Tibial artery (tissue), 4 donors: Measurements from ENCODE around the gene GALNT9.
"Not testable (repeated sequence)": the region's sequence is repeated elsewhere in the genome, so short reads cannot be mapped to it uniquely, and the experiment has no call there.

Experiments used
- DNase-seq, 2 donors: peaks; one replicate each; pipeline ENCODE4 v3.0.0-alpha.2; 2019
- H3K27ac ChIP-seq, 2 donors: fragments of 200-600 bp; sonication (generic) in 1 of 2; 1 replicate in 1 of 2; 2 replicates in 1 of 2; pipeline ENCODE4 v1.5.1; 2018 to 2019; ENCODE audit warnings: mild to moderate bottlenecking in 1 of 2
- H3K27me3 ChIP-seq, 2 donors: fragments of 200-600 bp; sonication (generic) in 1 of 2; one replicate each; pipeline versions ENCODE4 v1.5.1 to v1.6.0; 2016 to 2019
- H3K36me3 ChIP-seq, 3 donors: fragments of 200-600 bp; sonication (generic) in 2 of 3; one replicate each; pipeline ENCODE4 v1.5.1; 2016 to 2019; ENCODE audit warnings: mild to moderate bottlenecking in 2 of 3
- H3K4me1 ChIP-seq, 4 donors: fragments of 200-600 bp; sonication (generic) in 2 of 4; 1 replicate in 3 of 4; 2 replicates in 1 of 4; pipeline ENCODE4 v1.5.1; 2016 to 2019
- H3K4me3 ChIP-seq, 2 donors: fragments of 200-600 bp; sonication (generic) in 1 of 2; 1 replicate in 1 of 2; 2 replicates in 1 of 2; pipeline ENCODE4 v1.5.1; 2018 to 2019; ENCODE audit warnings: mild to moderate bottlenecking in 2 of 2
- H3K9me3 ChIP-seq, 3 donors: fragments of 200-600 bp; sonication (generic) in 1 of 3; one replicate each; pipeline ENCODE4 v1.5.1; 2016 to 2019
- intact Hi-C: fragments of 100-400 bp; cut with DNase I; formaldehyde crosslinking; loops from one replicate; pipeline ENCODE4 v1.15.0; 2023; ENCODE audit warnings: low total_unique reads
- TF ChIP-seq, protein P1 (sequence below), 2 experiments: fragments of 200-600 bp in 1 of 2; fragments of 450-650 bp in 1 of 2; IDR thresholded peaks; one replicate each; pipeline ENCODE4 v1.5.1; 2017 to 2019; ENCODE audit warnings: antibody characterized with exemption in 2 of 2, mild to moderate bottlenecking in 1 of 2, moderate library complexity in 1 of 2

GALNT9 gene

DNA sequence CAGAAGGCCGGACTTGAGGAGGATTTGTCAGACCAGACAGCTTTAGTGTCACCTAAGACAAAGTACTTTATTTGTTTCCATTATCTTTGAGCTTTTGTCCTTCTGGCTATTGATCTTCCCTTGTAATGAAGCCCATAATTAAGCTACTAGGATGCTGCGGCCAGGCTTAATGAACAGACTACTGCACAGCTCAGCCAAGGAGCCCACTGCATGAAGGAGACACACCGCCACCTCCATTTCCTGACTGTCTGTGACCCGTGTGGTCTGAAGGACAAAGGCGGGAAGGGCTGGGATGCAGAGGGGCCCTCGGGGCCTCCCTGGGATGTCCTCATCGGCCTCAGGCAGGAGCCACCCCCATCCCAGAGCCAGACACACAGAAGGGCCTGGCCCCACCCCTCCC lies 31.0 kb upstream of the GALNT9 start:
- no peaks in the 10 kb centered on the region for H3K4me1 ChIP-seq
- DNase-seq = no peak

DNA sequence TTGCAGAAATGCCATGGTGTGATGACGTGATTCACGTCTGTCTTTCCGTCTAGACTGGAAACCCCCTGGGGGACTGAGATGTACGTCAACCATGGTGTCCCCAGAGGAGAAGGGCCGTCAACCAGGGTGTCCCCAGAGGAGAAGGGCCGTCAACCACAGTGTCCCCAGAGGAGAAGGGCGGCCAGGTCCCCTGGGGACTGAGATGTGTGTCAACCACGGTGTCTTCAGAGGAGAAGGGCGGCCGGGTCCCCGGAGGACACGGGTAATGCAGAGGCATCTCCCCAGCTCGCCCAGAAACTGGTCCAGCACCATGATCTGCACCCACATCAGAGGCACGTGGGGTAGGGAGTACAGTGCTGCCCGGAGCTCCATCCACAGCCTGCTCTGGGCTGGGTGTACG lies 30.6 kb upstream of the GALNT9 start:
- Histone ChIP-seq H3K27me3 (peaks cover 0 to 28% of the 10 kb centered on the region in 2 donors), H3K9me3 (peaks cover 0 to 7% (median 7%) of the 10 kb centered on the region in 3 donors), H3K27ac (no peak overlapping the region), H3K4me1 (no peaks in the 10 kb centered on the region), H3K36me3 (no peaks in the 10 kb centered on the region), H3K4me3 (no peak overlapping the region)
- TF ChIP-seq, protein P1, sequence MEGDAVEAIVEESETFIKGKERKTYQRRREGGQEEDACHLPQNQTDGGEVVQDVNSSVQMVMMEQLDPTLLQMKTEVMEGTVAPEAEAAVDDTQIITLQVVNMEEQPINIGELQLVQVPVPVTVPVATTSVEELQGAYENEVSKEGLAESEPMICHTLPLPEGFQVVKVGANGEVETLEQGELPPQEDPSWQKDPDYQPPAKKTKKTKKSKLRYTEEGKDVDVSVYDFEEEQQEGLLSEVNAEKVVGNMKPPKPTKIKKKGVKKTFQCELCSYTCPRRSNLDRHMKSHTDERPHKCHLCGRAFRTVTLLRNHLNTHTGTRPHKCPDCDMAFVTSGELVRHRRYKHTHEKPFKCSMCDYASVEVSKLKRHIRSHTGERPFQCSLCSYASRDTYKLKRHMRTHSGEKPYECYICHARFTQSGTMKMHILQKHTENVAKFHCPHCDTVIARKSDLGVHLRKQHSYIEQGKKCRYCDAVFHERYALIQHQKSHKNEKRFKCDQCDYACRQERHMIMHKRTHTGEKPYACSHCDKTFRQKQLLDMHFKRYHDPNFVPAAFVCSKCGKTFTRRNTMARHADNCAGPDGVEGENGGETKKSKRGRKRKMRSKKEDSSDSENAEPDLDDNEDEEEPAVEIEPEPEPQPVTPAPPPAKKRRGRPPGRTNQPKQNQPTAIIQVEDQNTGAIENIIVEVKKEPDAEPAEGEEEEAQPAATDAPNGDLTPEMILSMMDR (IDR thresholded peaks at IDR 0.05) = no peak
- DNase-seq = no peak
- intact Hi-C loops = no loop called here

More for the DNA sequence above, 31.0 kb upstream of the GALNT9 start:
- no peak overlapping the region for H3K4me3 ChIP-seq
- TF ChIP-seq, protein P1 (IDR thresholded peaks at IDR 0.05) = no peak
- H3K27me3 ChIP-seq = peaks cover 0 to 23% of the 10 kb centered on the region in 2 donors
- H3K36me3 ChIP-seq = no peaks in the 10 kb centered on the region
- no peak overlapping the region for H3K27ac ChIP-seq
- H3K9me3 ChIP-seq = peaks cover 0 to 7% (median 7%) of the 10 kb centered on the region in 3 donors
- intact Hi-C loops = no loop called here

DNA sequence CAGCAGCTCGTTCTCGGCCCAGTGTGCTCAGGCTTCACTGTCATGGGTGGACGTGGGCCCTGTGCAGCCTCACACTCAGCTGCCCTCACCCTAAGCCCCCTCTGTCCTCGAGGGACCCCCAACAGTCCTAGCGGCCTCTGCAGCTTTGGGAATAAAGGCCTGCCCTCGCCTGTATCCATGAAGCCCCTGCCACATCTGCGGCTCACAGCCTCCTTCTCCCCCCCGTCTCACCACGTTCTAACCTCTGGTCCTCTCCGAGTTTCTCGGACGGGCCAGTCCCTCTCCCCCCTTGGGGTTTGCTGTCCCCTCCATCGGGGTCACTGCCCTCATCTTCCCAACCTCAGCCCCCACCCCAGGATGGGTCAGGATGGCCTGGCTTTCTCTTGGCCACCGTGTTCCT lies 30.2 kb upstream of the GALNT9 start:
- TF ChIP-seq, protein P1 (IDR thresholded peaks at IDR 0.05) = no peak
- intact Hi-C loops = no loop called here
- H3K27me3 ChIP-seq = peaks cover 0 to 32% of the 10 kb centered on the region in 2 donors
- H3K4me1 ChIP-seq = no peaks in the 10 kb centered on the region
- no peak overlapping the region for H3K27ac ChIP-seq
- H3K4me3 ChIP-seq = no peak overlapping the region
- DNase-seq = no peak
- no peaks in the 10 kb centered on the region for H3K36me3 ChIP-seq
- peaks cover 0 to 7% (median 7%) of the 10 kb centered on the region in 3 donors for H3K9me3 ChIP-seq

DNA sequence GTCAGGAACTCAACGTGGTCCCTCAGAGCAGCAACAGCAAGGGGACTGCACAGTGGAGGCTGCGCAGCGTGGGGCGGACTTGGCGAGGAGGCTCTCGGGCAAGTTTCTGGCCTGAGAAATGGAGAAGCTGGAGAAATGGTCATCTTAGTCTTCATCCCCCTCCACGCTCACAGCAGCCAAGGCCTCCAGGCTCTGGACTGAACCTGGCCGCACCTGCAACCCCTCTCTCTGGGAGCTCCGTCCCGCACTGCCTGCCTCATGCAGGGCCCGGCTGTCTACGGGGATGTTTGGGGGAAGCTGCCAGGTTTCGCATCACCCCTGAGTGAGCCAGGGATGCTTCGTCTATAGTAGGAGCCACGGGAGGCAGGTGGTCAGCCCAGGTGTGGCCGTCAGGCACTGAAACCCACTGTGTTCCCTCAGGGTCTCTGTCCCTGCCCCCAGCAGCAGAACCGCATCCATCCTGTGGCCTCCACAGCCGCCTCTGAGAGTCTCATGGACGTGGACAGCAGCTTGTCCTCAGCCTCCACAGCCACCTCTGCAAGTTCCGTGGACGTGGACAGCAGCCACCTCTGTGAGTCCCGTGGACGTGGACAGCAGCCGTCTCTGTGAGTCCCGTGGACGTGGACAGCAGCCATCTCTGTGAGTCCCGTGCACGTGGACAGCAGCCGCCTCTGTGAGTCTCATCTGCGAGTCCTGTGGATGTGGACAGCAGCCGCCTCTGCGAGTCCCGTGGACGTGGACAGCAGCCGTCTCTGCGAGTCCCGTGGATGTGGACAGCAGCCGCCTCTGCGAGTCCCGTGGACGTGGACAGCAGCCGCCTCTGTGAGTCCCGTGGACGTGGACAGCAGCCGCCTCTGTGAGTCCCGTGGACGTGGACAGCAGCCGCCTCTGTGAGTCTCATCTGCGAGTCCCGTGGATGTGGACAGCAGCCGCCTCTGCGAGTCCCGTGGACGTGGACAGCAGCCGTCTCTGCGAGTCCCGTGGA lies 29.1 kb upstream of the GALNT9 start:
- H3K27ac ChIP-seq, DNase-seq, intact Hi-C loops, H3K4me1 ChIP-seq, H3K4me3 ChIP-seq, H3K36me3 ChIP-seq, H3K9me3 ChIP-seq: not testable (repeated sequence)
- H3K27me3 ChIP-seq = peaks cover 0 to 38% of the 10 kb centered on the region in 2 donors

GRCh38 chr12:132357623-132358186 lies 28.3 kb upstream of the GALNT9 start:
- intact Hi-C loops = no loop called here
- Histone ChIP-seq H3K9me3 (peaks cover 0 to 3% (median 0%) of the 10 kb centered on the region in 3 donors), H3K27me3 (peaks cover 0 to 47% of the 10 kb centered on the region in 2 donors), H3K36me3 (no peaks in the 10 kb centered on the region), H3K27ac (no peak overlapping the region), H3K4me1 (no peaks in the 10 kb centered on the region), H3K4me3 (no peak overlapping the region)
- TF ChIP-seq, protein P1 (IDR thresholded peaks at IDR 0.05) = no peak
- no peak for DNase-seq
